HEK293 (cell line): Measurements from ENCODE around the gene CORO7.

ENCODE experiments used
- CTCF ChIA-PET: fragments of 350-600 bp; formaldehyde crosslinking; extraction: SDS; loops from one replicate; lab custom pipeline; 2021; ENCODE audit warnings: antibody characterized with exemption; lab: Yijun Ruan, JAX
- POLR2A ChIA-PET: fragments of 300-600 bp; formaldehyde crosslinking; extraction: SDS; loops from one replicate; lab custom pipeline; 2020; ENCODE audit warnings: antibody characterized with exemption, inconsistent platforms; lab: Yijun Ruan, JAX
- H3K27ac ChIP-seq: fragments of 200-500 bp; sonication (Bioruptor generic); 2 replicates; pipeline ENCODE4 v1.5.1; 2014; ENCODE audit warnings: low read depth, low read length, control low read depth, inconsistent platforms; ENCODE audit errors: extremely low read depth
- H3K36me3 ChIP-seq, 2 experiments: fragments of 200-500 bp in 1 of 2; sonication (Bioruptor generic) in 1 of 2; 1 replicate in 1 of 2; 2 replicates in 1 of 2; pipeline ENCODE4 v1.5.1; 2014 to 2017; ENCODE audit warnings: inconsistent platforms in 2 of 2, low read length in 2 of 2; ENCODE audit not compliant: control insufficient read depth in 2 of 2, insufficient read depth in 1 of 2
- H3K4me1 ChIP-seq: fragments of 200-500 bp; sonication (Bioruptor generic); 2 replicates; pipeline ENCODE4 v1.5.1; 2014; ENCODE audit warnings: mild to moderate bottlenecking, low read length, inconsistent platforms; ENCODE audit not compliant: control insufficient read depth, insufficient read depth
- H3K4me3 ChIP-seq: 2 replicates; pipeline ENCODE4 v1.5.1; 2011; ENCODE audit warnings: low read depth, mild to moderate bottlenecking, control low read depth, low read length, moderate library complexity
- H3K9me3 ChIP-seq: fragments of 200-500 bp; sonication (Bioruptor generic); 2 replicates; pipeline ENCODE4 v1.5.1; 2014; ENCODE audit warnings: low read depth, low read length, inconsistent platforms; ENCODE audit not compliant: control insufficient read depth, insufficient read depth
- EGR2 ChIP-seq: fragments of 450-650 bp; formaldehyde crosslinking; IDR thresholded peaks from 2 replicates; pipeline ENCODE4 v1.5.1; 2016; ENCODE audit warnings: low read depth, missing biosample characterization, missing genetic modification characterization
- GFI1B ChIP-seq: fragments of 450-650 bp; formaldehyde crosslinking; IDR thresholded peaks from 2 replicates; pipeline ENCODE4 v1.5.1; 2016; ENCODE audit warnings: missing biosample characterization, missing genetic modification characterization
- GLIS2 ChIP-seq: fragments of 450-650 bp; formaldehyde crosslinking; IDR thresholded peaks from 2 replicates; pipeline ENCODE4 v1.5.1; 2016; ENCODE audit warnings: missing biosample characterization, missing genetic modification characterization
- MYNN ChIP-seq: fragments of 450-650 bp; formaldehyde crosslinking; IDR thresholded peaks from 2 replicates; pipeline ENCODE4 v1.5.1; 2016; ENCODE audit warnings: missing biosample characterization, missing genetic modification characterization, borderline replicate concordance
- YY2 ChIP-seq: fragments of 450-650 bp; formaldehyde crosslinking; IDR thresholded peaks from 2 replicates; pipeline ENCODE4 v1.5.1; 2016; ENCODE audit warnings: missing biosample characterization, missing genetic modification characterization
- ZBTB1 ChIP-seq: fragments of 450-650 bp; formaldehyde crosslinking; IDR thresholded peaks from 2 replicates; pipeline ENCODE4 v1.5.1; 2016; ENCODE audit warnings: missing biosample characterization, missing genetic modification characterization
- ZBTB20 ChIP-seq: fragments of 450-650 bp; formaldehyde crosslinking; IDR thresholded peaks from 2 replicates; pipeline ENCODE4 v1.5.1; 2016; ENCODE audit warnings: missing biosample characterization, missing genetic modification characterization
- ZBTB21 ChIP-seq: fragments of 450-650 bp; formaldehyde crosslinking; IDR thresholded peaks from 2 replicates; pipeline ENCODE4 v1.5.1; 2017; ENCODE audit warnings: missing biosample characterization, missing genetic modification characterization
- ZBTB7A ChIP-seq: fragments of 450-650 bp; formaldehyde crosslinking; IDR thresholded peaks from 2 replicates; pipeline ENCODE4 v1.5.1; 2016; ENCODE audit warnings: low read depth, missing biosample characterization, missing genetic modification characterization
- ZEB2 ChIP-seq: fragments of 450-650 bp; formaldehyde crosslinking; IDR thresholded peaks from 2 replicates; pipeline ENCODE4 v1.5.1; 2016; ENCODE audit warnings: missing biosample characterization, missing genetic modification characterization
- ZFP69B ChIP-seq: fragments of 450-650 bp; formaldehyde crosslinking; IDR thresholded peaks from 2 replicates; pipeline ENCODE4 v1.5.1; 2016; ENCODE audit warnings: missing biosample characterization, missing genetic modification characterization
- ZNF121 ChIP-seq: fragments of 450-650 bp; formaldehyde crosslinking; IDR thresholded peaks from 2 replicates; pipeline ENCODE4 v1.5.1; 2016; ENCODE audit warnings: missing biosample characterization, missing genetic modification characterization
- ZNF157 ChIP-seq: fragments of 450-650 bp; formaldehyde crosslinking; IDR thresholded peaks from 2 replicates; pipeline ENCODE4 v1.5.1; 2016; ENCODE audit warnings: missing biosample characterization, missing genetic modification characterization
- ZNF221 ChIP-seq: fragments of 450-650 bp; formaldehyde crosslinking; IDR thresholded peaks from 2 replicates; pipeline ENCODE4 v1.5.1; 2017; ENCODE audit warnings: missing biosample characterization, missing genetic modification characterization, borderline replicate concordance
- ZNF311 ChIP-seq: fragments of 450-650 bp; formaldehyde crosslinking; IDR thresholded peaks from 2 replicates; pipeline ENCODE4 v1.5.1; 2017; ENCODE audit warnings: missing biosample characterization, missing genetic modification characterization, borderline replicate concordance
- ZNF341 ChIP-seq: fragments of 450-650 bp; formaldehyde crosslinking; IDR thresholded peaks from 2 replicates; pipeline ENCODE4; 2016; ENCODE audit warnings: low read depth, missing biosample characterization, missing genetic modification characterization
- ZNF37A ChIP-seq: fragments of 450-650 bp; IDR thresholded peaks from 2 replicates; pipeline ENCODE4 v1.5.1; 2018; ENCODE audit warnings: missing biosample characterization, missing genetic modification characterization
- ZNF416 ChIP-seq: fragments of 450-650 bp; formaldehyde crosslinking; IDR thresholded peaks from 2 replicates; pipeline ENCODE4 v1.5.1; 2016; ENCODE audit warnings: missing biosample characterization, missing genetic modification characterization
- ZNF529 ChIP-seq: fragments of 450-650 bp; formaldehyde crosslinking; IDR thresholded peaks from 2 replicates; pipeline ENCODE4 v1.5.1; 2017; ENCODE audit warnings: missing genetic modification characterization, missing biosample characterization; ENCODE audit not compliant: insufficient replicate concordance
- ZNF544 ChIP-seq: fragments of 450-650 bp; formaldehyde crosslinking; IDR thresholded peaks from 2 replicates; pipeline ENCODE4 v1.5.0; 2017; ENCODE audit warnings: missing biosample characterization, missing genetic modification characterization
- ZNF548 ChIP-seq: fragments of 450-650 bp; formaldehyde crosslinking; IDR thresholded peaks from 2 replicates; pipeline ENCODE4 v1.5.1; 2016; ENCODE audit warnings: missing biosample characterization, missing genetic modification characterization
- ZNF658 ChIP-seq: fragments of 450-650 bp; formaldehyde crosslinking; IDR thresholded peaks from 2 replicates; pipeline ENCODE4; 2016; ENCODE audit warnings: missing biosample characterization, missing genetic modification characterization
- ZNF670 ChIP-seq: fragments of 450-650 bp; formaldehyde crosslinking; IDR thresholded peaks from 2 replicates; pipeline ENCODE4 v1.5.1; 2016; ENCODE audit warnings: missing biosample characterization, missing genetic modification characterization, low read depth
- TF ChIP-seq, protein P1 (sequence below): fragments of 450-650 bp; formaldehyde crosslinking; IDR thresholded peaks from 2 replicates; pipeline ENCODE4 v1.5.1; 2017; ENCODE audit warnings: missing biosample characterization, missing genetic modification characterization
- TF ChIP-seq, protein P2 (sequence below): fragments of 450-650 bp; formaldehyde crosslinking; IDR thresholded peaks from 2 replicates; pipeline ENCODE4 v1.5.1; 2016; ENCODE audit warnings: missing biosample characterization, missing genetic modification characterization
- TF ChIP-seq, protein P3 (sequence below): sonication (generic); formaldehyde crosslinking; IDR thresholded peaks from 2 replicates; pipeline ENCODE4 v1.8.1; 2022; ENCODE audit warnings: mild to moderate bottlenecking, moderate library complexity, missing genetic modification reagents
- TF ChIP-seq, protein P4 (sequence below): IDR thresholded peaks from 2 replicates; pipeline ENCODE4 v1.6.1; 2011; ENCODE audit warnings: mild to moderate bottlenecking, low read depth, low read length, borderline replicate concordance
- TF ChIP-seq, protein P5 (sequence below): fragments of 450-650 bp; IDR thresholded peaks from 2 replicates; pipeline ENCODE4 v1.5.1; 2018; ENCODE audit warnings: missing biosample characterization, missing genetic modification characterization

CORO7 gene

DNA sequence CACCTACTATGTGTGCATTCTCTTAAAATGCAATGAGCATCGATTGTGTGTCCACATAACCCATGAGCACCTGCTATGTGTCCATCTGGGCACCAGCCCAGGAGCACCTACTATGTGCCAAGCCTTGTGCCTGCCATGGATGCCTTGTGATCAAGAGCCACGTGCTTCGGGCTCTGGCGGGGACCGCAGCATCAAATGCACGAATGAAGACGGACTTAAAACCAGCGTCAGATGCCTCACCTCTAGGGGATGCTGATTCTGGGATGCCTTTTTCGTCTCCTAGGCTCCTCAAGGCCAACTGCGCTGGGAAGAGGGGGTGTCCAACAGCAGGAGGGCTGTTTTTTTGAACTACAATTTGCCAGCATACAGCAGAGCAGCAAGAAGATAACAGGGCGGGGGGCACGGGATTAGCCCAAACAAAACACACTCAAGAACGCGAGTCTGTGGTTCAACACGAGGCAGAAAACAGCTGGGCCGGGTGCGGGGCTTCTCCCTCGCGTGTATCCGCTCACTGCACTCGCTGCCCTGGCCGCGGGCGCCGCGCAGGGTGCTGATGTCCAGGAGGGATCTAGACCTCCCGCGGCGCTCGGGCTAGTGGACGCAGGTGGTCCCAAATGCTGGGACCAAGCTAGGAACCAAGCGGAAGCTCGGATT is 101.7 kb downstream of the CORO7 start (continued):
- TF ChIP-seq ZNF529 (tag by site-specific recombination) (no peak), GLIS2 (peak; percentile 81), ZBTB1 (tag by site-specific recombination) (no peak), ZNF157 (tag by site-specific recombination) (no peak), ZNF548 (no peak)
- TF ChIP-seq, protein P1, sequence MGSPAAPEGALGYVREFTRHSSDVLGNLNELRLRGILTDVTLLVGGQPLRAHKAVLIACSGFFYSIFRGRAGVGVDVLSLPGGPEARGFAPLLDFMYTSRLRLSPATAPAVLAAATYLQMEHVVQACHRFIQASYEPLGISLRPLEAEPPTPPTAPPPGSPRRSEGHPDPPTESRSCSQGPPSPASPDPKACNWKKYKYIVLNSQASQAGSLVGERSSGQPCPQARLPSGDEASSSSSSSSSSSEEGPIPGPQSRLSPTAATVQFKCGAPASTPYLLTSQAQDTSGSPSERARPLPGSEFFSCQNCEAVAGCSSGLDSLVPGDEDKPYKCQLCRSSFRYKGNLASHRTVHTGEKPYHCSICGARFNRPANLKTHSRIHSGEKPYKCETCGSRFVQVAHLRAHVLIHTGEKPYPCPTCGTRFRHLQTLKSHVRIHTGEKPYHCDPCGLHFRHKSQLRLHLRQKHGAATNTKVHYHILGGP (tag by site-specific recombination): no peak

DNA sequence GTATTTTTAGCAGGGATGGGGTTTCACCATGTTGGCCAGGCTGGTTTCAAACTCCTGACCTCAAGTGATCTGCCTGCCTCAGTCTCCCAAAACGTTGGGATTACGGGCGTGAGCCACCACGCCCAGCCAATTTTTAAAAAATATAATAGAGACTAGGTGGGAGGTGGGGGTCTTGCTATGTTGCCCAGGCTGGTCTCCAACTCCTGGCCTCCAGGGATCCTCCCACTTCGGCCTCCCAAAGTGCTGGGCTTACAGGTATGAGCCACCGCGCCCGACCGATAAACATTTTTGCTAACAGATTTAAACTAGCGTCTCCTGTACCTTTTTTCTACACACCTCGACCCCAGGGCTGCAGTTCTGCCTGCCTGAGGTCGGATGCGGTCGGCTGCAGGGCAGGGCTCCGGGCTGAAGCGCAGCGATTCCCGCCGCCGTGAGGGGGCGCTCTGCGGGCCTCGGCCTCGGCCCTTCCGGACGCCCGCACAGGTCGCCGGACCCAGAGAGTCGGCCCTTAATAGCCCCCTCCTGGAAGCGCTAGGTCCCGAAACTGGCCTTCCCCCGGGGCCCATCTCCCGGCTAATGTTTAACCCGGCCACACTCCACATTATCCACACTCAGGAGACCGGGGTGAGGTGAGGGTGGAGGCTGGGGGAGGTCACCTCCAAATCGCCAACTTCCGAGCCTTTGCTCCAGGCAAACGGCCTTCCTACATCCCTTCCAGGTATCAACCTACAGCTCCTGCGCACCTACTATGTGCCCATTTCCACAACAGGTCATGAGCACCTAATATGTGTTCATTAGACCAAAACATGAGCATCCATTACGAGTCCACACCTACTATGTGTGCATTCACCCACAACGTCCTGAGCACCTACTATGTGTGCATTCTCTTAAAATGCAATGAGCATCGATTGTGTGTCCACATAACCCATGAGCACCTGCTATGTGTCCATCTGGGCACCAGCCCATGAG is 102.5 kb downstream of the CORO7 start:
- no peaks in the 10 kb centered on the region for H3K9me3 ChIP-seq
- CTCF ChIA-PET: interaction anchor here (0.7 to 1.7 kb wide), 4 partner anchors 15 to 334 kb away, joined by 3 to 6 read pairs (median 4); no protein-coding TSS in a partner anchor
- POLR2A ChIA-PET: interaction anchor here (0.7 to 2.3 kb wide), 2 partner anchors 41 to 420 kb away, joined by 4 to 11 read pairs; partner anchors contain the start of genes ANKS3, DNAAF8 and TFAP4
- no peak overlapping the region for H3K27ac ChIP-seq
- H3K4me1 ChIP-seq: peaks cover 4% of the 10 kb centered on the region; the same call in 1 of the 2 replicates
- H3K36me3 ChIP-seq: no peaks in the 10 kb centered on the region
- H3K4me3 ChIP-seq: no peak overlapping the region
- TF ChIP-seq, protein P2, sequence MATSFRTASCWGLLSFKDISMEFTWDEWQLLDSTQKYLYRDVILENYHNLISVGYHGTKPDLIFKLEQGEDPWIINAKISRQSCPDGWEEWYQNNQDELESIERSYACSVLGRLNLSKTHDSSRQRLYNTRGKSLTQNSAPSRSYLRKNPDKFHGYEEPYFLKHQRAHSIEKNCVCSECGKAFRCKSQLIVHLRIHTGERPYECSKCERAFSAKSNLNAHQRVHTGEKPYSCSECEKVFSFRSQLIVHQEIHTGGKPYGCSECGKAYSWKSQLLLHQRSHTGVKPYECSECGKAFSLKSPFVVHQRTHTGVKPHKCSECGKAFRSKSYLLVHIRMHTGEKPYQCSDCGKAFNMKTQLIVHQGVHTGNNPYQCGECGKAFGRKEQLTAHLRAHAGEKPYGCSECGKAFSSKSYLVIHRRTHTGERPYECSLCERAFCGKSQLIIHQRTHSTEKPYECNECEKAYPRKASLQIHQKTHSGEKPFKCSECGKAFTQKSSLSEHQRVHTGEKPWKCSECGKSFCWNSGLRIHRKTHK (tag by site-specific recombination): no peak
- TF ChIP-seq EGR2 (tag by site-specific recombination) (no peak), ZBTB7A (peak; percentile 16; the same call in 1 of the 2 replicates), ZNF416 (tag by site-specific recombination) (no peak), ZNF658 (no peak), ZNF221 (tag by site-specific recombination) (no peak), ZBTB20 (tag by site-specific recombination) (no peak; the same call in none of the 2 replicates), YY2 (tag by site-specific recombination) (no peak), ZFP69B (no peak), ZBTB21 (no peak), ZNF544 (tag by site-specific recombination) (no peak), GFI1B (0 out of 2 replicates have a peak, but pooled peaks have one; percentile 39), ZNF121 (tag by site-specific recombination) (peak; percentile 99), MYNN (tag by site-specific recombination) (0 out of 2 replicates have a peak, but pooled peaks have one; percentile 14), ZNF37A (tag by site-specific recombination) (no peak), ZNF311 (tag by site-specific recombination) (no peak), ZEB2 (tag by site-specific recombination) (peak; percentile 81), ZNF670 (tag by site-specific recombination) (no peak), ZNF341 (tag by site-specific recombination) (0 out of 2 replicates have a peak, but pooled peaks have one; percentile 19)
- TF ChIP-seq, protein P3, sequence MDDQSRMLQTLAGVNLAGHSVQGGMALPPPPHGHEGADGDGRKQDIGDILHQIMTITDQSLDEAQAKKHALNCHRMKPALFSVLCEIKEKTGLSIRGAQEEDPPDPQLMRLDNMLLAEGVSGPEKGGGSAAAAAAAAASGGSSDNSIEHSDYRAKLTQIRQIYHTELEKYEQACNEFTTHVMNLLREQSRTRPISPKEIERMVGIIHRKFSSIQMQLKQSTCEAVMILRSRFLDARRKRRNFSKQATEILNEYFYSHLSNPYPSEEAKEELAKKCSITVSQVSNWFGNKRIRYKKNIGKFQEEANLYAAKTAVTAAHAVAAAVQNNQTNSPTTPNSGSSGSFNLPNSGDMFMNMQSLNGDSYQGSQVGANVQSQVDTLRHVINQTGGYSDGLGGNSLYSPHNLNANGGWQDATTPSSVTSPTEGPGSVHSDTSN: no peak
- TF ChIP-seq, protein P4, sequence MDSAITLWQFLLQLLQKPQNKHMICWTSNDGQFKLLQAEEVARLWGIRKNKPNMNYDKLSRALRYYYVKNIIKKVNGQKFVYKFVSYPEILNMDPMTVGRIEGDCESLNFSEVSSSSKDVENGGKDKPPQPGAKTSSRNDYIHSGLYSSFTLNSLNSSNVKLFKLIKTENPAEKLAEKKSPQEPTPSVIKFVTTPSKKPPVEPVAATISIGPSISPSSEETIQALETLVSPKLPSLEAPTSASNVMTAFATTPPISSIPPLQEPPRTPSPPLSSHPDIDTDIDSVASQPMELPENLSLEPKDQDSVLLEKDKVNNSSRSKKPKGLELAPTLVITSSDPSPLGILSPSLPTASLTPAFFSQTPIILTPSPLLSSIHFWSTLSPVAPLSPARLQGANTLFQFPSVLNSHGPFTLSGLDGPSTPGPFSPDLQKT: no peak
- TF ChIP-seq, protein P5, sequence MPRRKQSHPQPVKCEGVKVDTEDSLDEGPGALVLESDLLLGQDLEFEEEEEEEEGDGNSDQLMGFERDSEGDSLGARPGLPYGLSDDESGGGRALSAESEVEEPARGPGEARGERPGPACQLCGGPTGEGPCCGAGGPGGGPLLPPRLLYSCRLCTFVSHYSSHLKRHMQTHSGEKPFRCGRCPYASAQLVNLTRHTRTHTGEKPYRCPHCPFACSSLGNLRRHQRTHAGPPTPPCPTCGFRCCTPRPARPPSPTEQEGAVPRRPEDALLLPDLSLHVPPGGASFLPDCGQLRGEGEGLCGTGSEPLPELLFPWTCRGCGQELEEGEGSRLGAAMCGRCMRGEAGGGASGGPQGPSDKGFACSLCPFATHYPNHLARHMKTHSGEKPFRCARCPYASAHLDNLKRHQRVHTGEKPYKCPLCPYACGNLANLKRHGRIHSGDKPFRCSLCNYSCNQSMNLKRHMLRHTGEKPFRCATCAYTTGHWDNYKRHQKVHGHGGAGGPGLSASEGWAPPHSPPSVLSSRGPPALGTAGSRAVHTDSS (tag by site-specific recombination): peak; percentile 16; the same call in 1 of the 2 replicates
